ENCODE results near the gene MICAL1. TPM values are rescaled to one million over a fixed set of nuclear protein-coding genes. Genes with fewer than 3 reads are reported as not detected.

Gene MICAL1
- total RNA-seq, 1 donor from 2014 or later = 58.7 TPM

GRCh38 chr6:109460161-109460829, 4.7 kb upstream of the MICAL1 start:
- Mint-ChIP-seq H3K36me3 (ENCODE audit: low read depth) (peaks cover 15% of the 10 kb centered on the region), H3K27me3 (ENCODE audit: low read depth) (peaks cover 2% of the 10 kb centered on the region), H3K4me3 (no peak overlapping the region), H3K4me1 (peaks cover 22% of the 10 kb centered on the region), H3K27ac (ENCODE audit: unreplicated experiment) (peak overlapping the region; percentile 20), H3K9me3 (no peaks in the 10 kb centered on the region)
- TF ChIP-seq, protein P1, sequence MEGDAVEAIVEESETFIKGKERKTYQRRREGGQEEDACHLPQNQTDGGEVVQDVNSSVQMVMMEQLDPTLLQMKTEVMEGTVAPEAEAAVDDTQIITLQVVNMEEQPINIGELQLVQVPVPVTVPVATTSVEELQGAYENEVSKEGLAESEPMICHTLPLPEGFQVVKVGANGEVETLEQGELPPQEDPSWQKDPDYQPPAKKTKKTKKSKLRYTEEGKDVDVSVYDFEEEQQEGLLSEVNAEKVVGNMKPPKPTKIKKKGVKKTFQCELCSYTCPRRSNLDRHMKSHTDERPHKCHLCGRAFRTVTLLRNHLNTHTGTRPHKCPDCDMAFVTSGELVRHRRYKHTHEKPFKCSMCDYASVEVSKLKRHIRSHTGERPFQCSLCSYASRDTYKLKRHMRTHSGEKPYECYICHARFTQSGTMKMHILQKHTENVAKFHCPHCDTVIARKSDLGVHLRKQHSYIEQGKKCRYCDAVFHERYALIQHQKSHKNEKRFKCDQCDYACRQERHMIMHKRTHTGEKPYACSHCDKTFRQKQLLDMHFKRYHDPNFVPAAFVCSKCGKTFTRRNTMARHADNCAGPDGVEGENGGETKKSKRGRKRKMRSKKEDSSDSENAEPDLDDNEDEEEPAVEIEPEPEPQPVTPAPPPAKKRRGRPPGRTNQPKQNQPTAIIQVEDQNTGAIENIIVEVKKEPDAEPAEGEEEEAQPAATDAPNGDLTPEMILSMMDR (conservative IDR thresholded peaks at IDR 0.05) = no peak
- DNase-seq (ENCODE audit: low read depth, low spot score) = no peak

GRCh38 chr6:109458774-109459531, 3.4 kb upstream of the MICAL1 start:
- no peak for DNase-seq (ENCODE audit: low read depth, low spot score)

DNA sequence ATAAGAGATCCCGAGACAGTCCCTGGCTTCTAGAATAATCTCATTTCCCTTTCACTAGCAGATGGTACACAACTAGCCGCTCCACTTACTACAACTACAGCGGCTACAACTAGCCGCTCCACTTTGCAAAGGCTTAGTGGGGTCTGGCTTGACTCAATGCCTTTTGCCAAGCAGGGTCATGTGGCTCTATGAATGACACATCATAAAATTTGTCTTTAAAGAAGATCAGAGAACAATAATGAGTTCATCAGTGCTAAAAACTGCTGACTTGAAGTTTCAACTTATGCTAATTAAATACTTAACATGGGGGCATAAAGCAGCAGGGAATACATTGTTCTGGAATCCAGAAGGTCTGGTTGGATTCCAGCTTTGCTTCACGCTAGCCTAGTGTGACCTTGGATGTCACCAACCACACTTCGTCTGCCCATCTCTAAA, 2.0 kb upstream of the MICAL1 start:
- H3K4me3 Mint-ChIP-seq = peak overlapping the region; percentile 88
- peak overlapping the region; percentile 57 for H3K27ac Mint-ChIP-seq (ENCODE audit: unreplicated experiment)
- H3K4me1 Mint-ChIP-seq = peaks cover 31% of the 10 kb centered on the region

More at GRCh38 chr6:109458774-109459531, 3.4 kb upstream of the MICAL1 start:
- Mint-ChIP-seq H3K36me3 (ENCODE audit: low read depth) (peaks cover 15% of the 10 kb centered on the region), H3K4me1 (peaks cover 29% of the 10 kb centered on the region), H3K9me3 (no peaks in the 10 kb centered on the region), H3K27ac (ENCODE audit: unreplicated experiment) (no peak overlapping the region), H3K27me3 (ENCODE audit: low read depth) (peaks cover 2% of the 10 kb centered on the region), H3K4me3 (peak overlapping the region; percentile 14)
- TF ChIP-seq, protein P1 (conservative IDR thresholded peaks at IDR 0.05) = no peak

DNA sequence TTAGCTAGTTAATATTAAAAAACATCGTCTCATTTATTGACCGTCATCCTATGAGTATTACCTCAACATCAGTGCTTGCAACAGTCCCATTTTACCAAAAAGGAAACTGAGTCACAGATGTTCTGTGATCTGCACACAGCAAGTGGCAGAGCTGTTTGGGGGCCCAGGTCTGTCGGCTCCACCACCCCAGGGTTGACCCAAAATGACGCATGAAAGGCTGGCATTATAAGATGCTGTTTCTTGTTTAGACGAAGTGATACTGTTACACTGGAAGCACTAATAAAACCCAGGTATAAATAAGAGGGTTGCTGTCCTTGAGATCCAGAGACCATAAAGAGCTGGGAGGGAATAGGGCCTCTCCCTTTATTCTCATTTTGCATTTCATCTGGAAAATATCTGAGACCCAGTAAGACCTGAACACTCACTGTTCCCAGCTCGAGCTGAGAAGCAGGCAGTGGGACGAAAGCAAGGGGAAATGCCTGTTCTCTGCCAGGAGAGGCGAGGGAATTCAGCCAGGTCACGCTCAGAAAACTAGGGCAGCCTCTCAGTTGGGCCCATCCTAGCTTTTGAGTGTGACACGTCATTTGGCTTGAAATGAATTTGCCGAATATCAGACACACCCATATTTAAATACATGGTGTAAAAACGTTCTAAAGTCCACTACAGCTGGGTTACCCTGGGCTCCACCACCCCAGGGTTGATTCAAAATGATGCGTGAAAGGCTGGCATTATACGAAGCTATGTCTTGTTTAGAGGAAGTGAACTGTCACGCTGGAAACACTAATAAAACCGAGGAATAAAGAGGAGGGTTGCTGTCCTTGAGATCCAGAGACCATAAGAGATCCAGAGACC, 1.4 kb upstream of the MICAL1 start:
- H3K4me3 Mint-ChIP-seq = peak overlapping the region; percentile 88
- H3K36me3 Mint-ChIP-seq (ENCODE audit: low read depth) = peaks cover 8% of the 10 kb centered on the region
- TF ChIP-seq, protein P1 (conservative IDR thresholded peaks at IDR 0.05) = no peak
- no peak for DNase-seq (ENCODE audit: low read depth, low spot score)
- H3K4me1 Mint-ChIP-seq = peaks cover 31% of the 10 kb centered on the region
- H3K27me3 Mint-ChIP-seq (ENCODE audit: low read depth) = peaks cover 2% of the 10 kb centered on the region
- no peak overlapping the region for H3K27ac Mint-ChIP-seq (ENCODE audit: unreplicated experiment)
- no peaks in the 10 kb centered on the region for H3K9me3 Mint-ChIP-seq

More for the DNA sequence above, 2.0 kb upstream of the MICAL1 start:
- peaks cover 15% of the 10 kb centered on the region for H3K36me3 Mint-ChIP-seq (ENCODE audit: low read depth)
- DNase-seq (ENCODE audit: low read depth, low spot score) = no peak
- no peaks in the 10 kb centered on the region for H3K9me3 Mint-ChIP-seq
- TF ChIP-seq, protein P1 (conservative IDR thresholded peaks at IDR 0.05) = no peak
- peaks cover 2% of the 10 kb centered on the region for H3K27me3 Mint-ChIP-seq (ENCODE audit: low read depth)

DNA sequence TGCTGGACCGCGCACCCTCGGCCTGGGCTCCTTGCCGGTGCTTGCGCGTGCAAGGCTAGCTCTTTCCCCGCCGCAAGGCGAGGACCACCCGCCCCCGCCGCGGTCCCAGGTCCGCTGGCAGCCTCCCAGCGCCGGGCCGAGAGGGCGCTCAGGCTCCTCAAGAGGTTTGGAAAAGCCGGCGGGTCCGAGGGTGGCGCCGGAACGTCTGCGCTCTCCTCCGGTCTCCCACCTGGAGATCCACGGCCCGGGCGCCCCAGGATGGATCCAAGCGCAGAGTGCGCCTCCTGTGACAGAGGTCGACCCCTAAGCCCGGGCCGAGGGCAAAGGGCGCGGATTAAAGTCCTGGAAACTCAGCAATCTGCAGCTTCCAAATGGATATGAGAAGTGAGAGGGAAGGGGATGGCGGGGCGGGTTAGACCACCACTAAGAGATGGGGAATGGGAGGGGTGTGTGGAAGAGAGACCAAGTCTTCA, 575 bp upstream of the MICAL1 start:
- TF ChIP-seq, protein P1 (conservative IDR thresholded peaks at IDR 0.05) = no peak
- peaks cover 4% of the 10 kb centered on the region for H3K36me3 Mint-ChIP-seq (ENCODE audit: low read depth)
- H3K27ac Mint-ChIP-seq (ENCODE audit: unreplicated experiment) = no peak overlapping the region
- H3K4me1 Mint-ChIP-seq = peaks cover 31% of the 10 kb centered on the region
- H3K27me3 Mint-ChIP-seq (ENCODE audit: low read depth) = peaks cover 2% of the 10 kb centered on the region
- no peaks in the 10 kb centered on the region for H3K9me3 Mint-ChIP-seq
- no peak for DNase-seq (ENCODE audit: low read depth, low spot score)
- H3K4me3 Mint-ChIP-seq = peak overlapping the region; percentile 88

All from neural crest cell (in vitro differentiated cells).